Peyer's patch (tissue), 4 donors: ENCODE measurements around the gene ABHD2. TPM values are rescaled to one million over a fixed set of nuclear protein-coding genes. Genes with fewer than 3 reads are reported as not detected.

Experiments used
- DNase-seq, 3 donors: peaks; one replicate each; pipeline ENCODE4 v3.0.0-alpha.2; 2017 to 2019
- H3K27ac ChIP-seq, 4 donors: fragments of 200-600 bp; sonication (generic); one replicate each; pipeline ENCODE4 v1.5.1; 2016 to 2019
- H3K27me3 ChIP-seq, 2 donors: fragments of 200-600 bp; sonication (generic); one replicate each; pipeline ENCODE4 v1.5.1; 2019
- H3K36me3 ChIP-seq, 3 donors: fragments of 200-600 bp; sonication (generic); one replicate each; pipeline ENCODE4 v1.5.1; 2016 to 2019
- H3K4me1 ChIP-seq, 4 donors: fragments of 200-600 bp; sonication (generic); one replicate each; pipeline ENCODE4 v1.5.1; 2016 to 2019
- H3K4me3 ChIP-seq, 4 donors: fragments of 200-600 bp; sonication (generic); 1 replicate in 3 of 4; 2 replicates in 1 of 4; pipeline ENCODE4 v1.5.1; 2016 to 2019; ENCODE audit warnings: mild to moderate bottlenecking in 1 of 4
- H3K9me3 ChIP-seq, 4 donors: fragments of 200-600 bp; sonication (generic); one replicate each; pipeline ENCODE4 v1.5.1; 2016 to 2019; ENCODE audit warnings: mild to moderate bottlenecking in 1 of 4
- POLR2A ChIP-seq, 2 donors: fragments of 450-650 bp; IDR thresholded peaks; one replicate each; pipeline ENCODE4 v1.5.1; 2017; ENCODE audit warnings: antibody characterized with exemption in 2 of 2, mild to moderate bottlenecking in 2 of 2, moderate library complexity in 2 of 2
- total RNA-seq, 4 donors: library from RNA; depleted of rRNA; stranded (reverse); fragments of >200 nt; gene quantifications; one replicate each; pipeline ENCODE4 v1.1.0, GENCODE V29; 2016
- TF ChIP-seq, protein P1 (sequence below), 6 experiments: fragments of 450-650 bp in 4 of 6; fragments of 200-600 bp in 2 of 6; sonication (generic) in 1 of 6; IDR thresholded peaks; one replicate each; pipeline ENCODE4 v1.5.1; 2017 to 2019; ENCODE audit warnings: antibody characterized with exemption in 6 of 6, mild to moderate bottlenecking in 3 of 6, moderate library complexity in 1 of 6

ABHD2 gene
- total RNA-seq, 4 donors from 2014 or later = 75.9 to 190 (median 121) TPM

DNA sequence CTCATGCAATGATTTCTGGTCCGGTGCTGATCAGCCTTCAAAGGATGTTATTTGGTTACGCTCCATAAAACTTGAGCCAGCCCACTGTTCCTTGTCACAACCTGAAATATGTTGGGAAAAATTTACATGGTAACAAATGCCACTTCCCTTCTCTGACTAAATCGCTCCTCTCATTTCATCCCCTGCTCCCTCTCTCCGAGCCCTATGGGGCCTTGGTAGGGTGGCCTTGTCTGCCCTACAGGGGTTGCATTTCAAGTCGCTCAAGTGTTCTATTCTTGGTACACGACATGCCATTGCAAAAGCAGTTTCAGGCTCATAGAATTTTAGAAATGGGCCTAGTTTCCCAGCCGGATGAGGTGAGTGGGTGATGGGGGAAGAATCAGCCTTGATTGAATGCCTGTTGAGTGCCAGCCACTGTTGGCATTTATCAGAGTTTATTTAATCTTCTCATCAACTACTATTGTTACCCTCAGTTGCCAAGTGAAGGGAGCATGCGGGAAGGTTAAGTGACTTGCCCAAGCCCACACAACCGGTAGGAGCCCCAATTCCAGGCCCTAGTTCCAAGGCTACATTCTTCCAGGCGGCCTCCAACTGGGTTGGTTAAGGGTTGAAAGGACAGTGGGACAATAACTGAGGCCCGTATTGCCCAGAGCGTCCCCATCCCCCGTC, 961 bp upstream of the ABHD2 start:
- TF ChIP-seq, protein P1, sequence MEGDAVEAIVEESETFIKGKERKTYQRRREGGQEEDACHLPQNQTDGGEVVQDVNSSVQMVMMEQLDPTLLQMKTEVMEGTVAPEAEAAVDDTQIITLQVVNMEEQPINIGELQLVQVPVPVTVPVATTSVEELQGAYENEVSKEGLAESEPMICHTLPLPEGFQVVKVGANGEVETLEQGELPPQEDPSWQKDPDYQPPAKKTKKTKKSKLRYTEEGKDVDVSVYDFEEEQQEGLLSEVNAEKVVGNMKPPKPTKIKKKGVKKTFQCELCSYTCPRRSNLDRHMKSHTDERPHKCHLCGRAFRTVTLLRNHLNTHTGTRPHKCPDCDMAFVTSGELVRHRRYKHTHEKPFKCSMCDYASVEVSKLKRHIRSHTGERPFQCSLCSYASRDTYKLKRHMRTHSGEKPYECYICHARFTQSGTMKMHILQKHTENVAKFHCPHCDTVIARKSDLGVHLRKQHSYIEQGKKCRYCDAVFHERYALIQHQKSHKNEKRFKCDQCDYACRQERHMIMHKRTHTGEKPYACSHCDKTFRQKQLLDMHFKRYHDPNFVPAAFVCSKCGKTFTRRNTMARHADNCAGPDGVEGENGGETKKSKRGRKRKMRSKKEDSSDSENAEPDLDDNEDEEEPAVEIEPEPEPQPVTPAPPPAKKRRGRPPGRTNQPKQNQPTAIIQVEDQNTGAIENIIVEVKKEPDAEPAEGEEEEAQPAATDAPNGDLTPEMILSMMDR (IDR thresholded peaks at IDR 0.05) = no peak
- no peak for TF ChIP-seq POLR2A (IDR thresholded peaks at IDR 0.05)
- Histone ChIP-seq H3K4me3 (peak overlapping the region; percentile 71 to 98 (median 88)), H3K27me3 (no peaks in the 10 kb centered on the region), H3K27ac (peak overlapping the region; percentile 69 to 90 (median 83)), H3K9me3 (no peaks in the 10 kb centered on the region), H3K4me1 (peaks cover 0 to 26% (median 10%) of the 10 kb centered on the region in 4 donors), H3K36me3 (no peaks in the 10 kb centered on the region)
- DNase-seq = no peak

DNA sequence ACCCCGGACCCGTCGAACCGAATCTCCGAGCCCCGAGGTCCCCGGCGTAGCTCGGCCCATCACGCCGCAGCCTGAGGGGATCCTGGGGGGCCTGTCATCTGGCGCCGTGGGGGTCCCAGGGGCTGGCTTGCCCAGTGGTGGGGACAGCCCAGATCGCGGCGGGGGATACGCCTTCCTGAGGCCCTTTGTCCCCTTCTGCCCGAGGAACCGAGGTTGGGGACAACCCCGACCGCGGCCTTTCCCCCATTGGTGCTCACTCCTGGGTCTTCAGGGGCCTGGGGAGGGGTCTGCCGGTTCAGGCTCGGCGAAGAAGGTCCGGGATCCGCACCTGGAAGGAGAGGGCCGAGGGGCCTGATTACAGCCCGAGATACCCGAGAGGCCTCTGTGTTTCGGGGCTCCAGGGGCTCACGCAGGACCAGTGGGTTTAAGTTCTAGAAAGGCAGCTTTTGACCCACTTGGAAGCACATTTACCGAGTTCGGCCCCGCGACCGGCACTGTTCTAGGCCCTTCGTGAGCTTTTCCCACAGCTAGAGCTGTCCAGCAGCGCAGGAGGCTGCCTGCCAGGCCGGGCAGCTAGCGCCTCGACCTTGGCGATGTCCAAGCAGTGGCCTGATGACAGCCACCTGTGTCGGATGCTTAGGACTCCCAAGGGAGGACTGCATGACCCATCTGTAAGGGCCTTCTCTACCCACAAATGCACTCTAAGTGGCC, 504 bp downstream of the ABHD2 start:
- Histone ChIP-seq H3K27me3 (no peaks in the 10 kb centered on the region), H3K4me1 (peaks cover 0 to 36% (median 10%) of the 10 kb centered on the region in 4 donors), H3K9me3 (no peaks in the 10 kb centered on the region), H3K36me3 (no peaks in the 10 kb centered on the region), H3K4me3 (peak overlapping the region; percentile 71 to 98 (median 88)), H3K27ac (peak overlapping the region; percentile 77 to 93 (median 88))
- peak in 2 of 3 donors; percentile 61 to 65 for DNase-seq
- TF ChIP-seq POLR2A (IDR thresholded peaks at IDR 0.05) = no peak
- TF ChIP-seq, protein P1 (IDR thresholded peaks at IDR 0.05) = no peak

DNA sequence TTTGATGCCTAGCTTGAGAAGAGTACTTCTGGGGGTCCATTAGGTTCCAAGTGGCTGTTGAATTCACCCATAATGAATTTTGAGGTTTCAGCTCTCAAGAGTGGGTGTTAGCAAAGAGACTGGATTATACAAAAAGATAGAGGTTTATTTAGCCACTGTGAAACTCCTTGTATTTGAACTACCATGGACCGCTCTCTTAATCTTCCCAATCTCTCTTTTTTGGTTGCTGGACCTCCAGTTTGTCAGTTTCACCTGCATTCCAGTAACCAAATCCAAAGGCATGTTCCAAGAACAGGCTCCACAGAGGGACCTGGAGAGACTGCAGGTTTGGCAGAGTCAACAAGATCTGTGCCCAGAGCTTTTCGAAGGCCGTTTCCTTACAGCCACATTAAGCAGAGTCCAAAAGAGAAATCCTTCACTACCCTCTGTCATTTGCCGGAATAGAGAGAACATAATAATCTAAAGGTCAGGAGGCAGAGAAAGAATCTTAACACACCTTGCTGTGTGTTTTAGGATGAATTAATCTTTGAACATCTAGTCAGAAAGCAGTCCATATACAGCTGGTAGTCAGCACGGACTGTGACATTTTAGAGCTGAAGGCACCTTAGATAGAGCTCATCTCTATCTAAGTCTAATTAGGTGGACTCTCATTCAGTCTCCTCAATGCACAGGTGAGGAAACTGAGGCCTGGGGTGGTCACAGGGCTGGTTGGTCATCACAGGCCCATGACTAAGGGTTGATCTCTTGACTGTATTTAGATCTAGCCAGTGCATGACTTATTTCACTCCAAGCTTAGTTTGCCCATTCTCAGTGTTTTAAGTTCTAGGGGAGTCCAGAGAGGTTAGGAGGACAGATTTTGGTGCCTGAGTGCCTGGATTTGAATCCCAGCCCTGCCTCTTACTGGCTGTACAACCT, 1.3 kb downstream of the ABHD2 start:
- no peaks in the 10 kb centered on the region for H3K27me3 ChIP-seq
- no peaks in the 10 kb centered on the region for H3K9me3 ChIP-seq
- peak overlapping the region; percentile 71 to 98 (median 88) for H3K4me3 ChIP-seq
- no peaks in the 10 kb centered on the region for H3K36me3 ChIP-seq
- TF ChIP-seq POLR2A (IDR thresholded peaks at IDR 0.05) = peak in 1 of 2 donors; percentile 52
- TF ChIP-seq, protein P1 (IDR thresholded peaks at IDR 0.05) = no peak
- peaks cover 0 to 45% (median 10%) of the 10 kb centered on the region in 4 donors for H3K4me1 ChIP-seq
- peak overlapping the region; percentile 77 to 93 (median 88) for H3K27ac ChIP-seq
- no peak for DNase-seq

DNA sequence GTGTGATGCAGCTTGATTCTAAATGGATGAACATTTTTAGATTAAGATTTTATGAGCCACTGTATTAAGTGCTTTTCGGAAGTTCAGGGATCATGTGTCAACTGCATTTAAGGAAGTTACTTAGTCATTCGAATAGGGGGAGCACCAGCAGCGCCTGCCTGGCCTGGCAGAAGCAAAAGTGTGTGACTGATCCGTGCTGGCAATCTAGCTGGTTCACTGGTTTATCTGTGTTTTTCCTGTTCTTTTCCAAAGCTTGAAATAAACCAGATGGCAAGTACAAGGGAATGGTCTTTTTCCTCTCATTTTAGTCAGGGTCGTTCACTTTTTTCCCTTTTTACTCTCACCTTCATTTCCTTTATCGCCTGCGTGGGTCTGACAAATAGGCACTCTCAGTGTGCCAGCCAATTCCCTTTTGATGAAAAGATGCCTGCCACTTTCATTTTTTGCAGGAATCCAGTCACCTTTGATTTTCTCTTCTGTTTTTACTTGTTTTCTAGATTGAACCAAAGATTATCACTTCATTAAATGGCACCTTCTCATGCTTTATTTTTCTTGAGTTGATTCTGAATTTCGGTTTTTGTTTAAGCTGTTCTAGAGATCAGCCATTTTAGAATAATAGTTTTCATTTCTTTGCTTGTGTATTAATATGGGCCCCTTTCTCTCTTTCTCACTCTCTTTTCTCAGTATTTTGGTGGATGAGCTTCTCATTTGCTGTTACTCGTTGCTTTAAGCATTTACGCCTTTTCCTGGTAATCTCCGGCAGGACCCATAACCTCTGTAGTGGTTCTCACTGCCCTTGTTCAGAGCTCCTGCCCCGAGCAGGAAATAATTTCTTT, 2.8 kb downstream of the ABHD2 start:
- peak in 2 of 3 donors; percentile 74 to 87 for DNase-seq
- Histone ChIP-seq H3K9me3 (no peaks in the 10 kb centered on the region), H3K4me3 (peak overlapping the region in 3 of 4 donors; percentile 12 to 98 (median 95)), H3K36me3 (no peaks in the 10 kb centered on the region), H3K27me3 (no peaks in the 10 kb centered on the region), H3K4me1 (peaks cover 0 to 46% (median 10%) of the 10 kb centered on the region in 4 donors), H3K27ac (peak overlapping the region; percentile 77 to 93 (median 88))
- TF ChIP-seq POLR2A (IDR thresholded peaks at IDR 0.05) = peak; percentile 49 to 68
- TF ChIP-seq, protein P1 (IDR thresholded peaks at IDR 0.05) = no peak
